IPS-18c (cell line): ENCODE data around the gene PRR12.
A peak's percentile ranks its signal among the peaks of the same experiment; 100 is the strongest.
"Not testable (repeated sequence)": the region's sequence is repeated elsewhere in the genome, so short reads cannot be mapped to it uniquely, and the experiment has no call there.

ENCODE experiments used
- H3K4me3 ChIP-seq: 2 replicates; pipeline ENCODE4 v1.7.0; 2013; ENCODE audit warnings: low read depth, mild to moderate bottlenecking, low read length, moderate library complexity; ENCODE audit not compliant: insufficient read depth
- H3K9me3 ChIP-seq: one replicate; pipeline ENCODE4 v1.6.1; 2013; ENCODE audit warnings: mild to moderate bottlenecking, low read length, moderate library complexity; ENCODE audit not compliant: control insufficient read depth, insufficient read depth

PRR12 gene

GRCh38 chr19:49632576-49632975, 41.6 kb downstream of the PRR12 start:
- H3K4me3 ChIP-seq: no peak overlapping the region
- no peaks in the 10 kb centered on the region for H3K9me3 ChIP-seq

DNA sequence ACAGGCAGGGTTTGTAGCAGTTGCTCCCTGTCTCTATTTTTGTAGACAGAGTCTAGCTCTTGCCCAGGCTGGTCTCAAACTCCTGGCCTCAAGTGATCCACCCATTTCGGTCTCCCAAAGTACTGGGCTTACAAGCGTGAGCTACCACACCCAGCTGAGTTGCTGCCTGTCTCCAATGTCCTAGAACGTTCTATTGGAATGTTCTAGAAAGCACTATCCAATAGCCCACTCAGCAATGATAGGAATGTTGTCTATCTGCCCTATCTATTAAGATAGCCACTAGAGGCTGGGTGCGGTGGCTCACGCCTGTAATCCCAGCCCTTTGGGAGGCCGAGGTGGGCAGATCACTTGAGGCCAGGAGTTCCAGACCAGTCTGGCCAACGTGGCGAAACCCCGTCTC, 42.3 kb downstream of the PRR12 start:
- not testable (repeated sequence) for H3K9me3 ChIP-seq, H3K4me3 ChIP-seq

DNA sequence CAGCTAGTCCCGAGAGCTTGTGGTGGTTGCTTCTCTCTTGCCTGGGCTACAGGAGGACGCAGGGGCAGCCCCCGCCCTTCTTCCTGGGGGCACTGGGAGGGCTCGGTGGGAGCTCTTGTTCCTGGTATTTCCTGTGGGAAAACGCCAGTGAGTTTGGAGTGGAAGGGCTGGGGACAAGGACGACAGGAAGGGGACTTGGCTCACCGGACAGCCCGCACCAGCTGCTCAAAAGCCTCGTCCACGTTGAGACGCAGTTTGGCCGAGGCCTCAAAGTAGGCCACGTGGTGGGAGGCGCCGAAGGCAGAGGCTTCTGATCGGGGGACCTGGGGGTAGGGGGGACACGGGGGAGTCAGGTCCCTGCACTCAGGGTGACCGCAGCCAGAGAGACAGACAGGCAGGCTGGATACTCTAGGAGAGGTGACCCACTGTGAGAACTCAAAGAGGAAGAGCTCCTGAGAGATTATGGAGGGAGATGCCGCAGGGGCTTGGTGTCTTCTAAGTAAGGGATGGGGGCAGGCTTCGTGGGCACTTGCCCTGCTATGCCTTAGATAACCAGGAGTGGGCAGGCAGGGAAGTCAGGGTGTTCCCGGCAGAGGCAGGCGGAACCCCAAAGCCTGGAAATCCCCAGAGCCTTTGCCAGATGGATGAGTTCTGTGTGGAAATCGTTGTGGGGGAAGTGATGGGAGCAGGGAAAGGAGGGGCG, 44.7 kb downstream of the PRR12 start:
- Histone ChIP-seq H3K9me3 (no peaks in the 10 kb centered on the region), H3K4me3 (no peak overlapping the region)

DNA sequence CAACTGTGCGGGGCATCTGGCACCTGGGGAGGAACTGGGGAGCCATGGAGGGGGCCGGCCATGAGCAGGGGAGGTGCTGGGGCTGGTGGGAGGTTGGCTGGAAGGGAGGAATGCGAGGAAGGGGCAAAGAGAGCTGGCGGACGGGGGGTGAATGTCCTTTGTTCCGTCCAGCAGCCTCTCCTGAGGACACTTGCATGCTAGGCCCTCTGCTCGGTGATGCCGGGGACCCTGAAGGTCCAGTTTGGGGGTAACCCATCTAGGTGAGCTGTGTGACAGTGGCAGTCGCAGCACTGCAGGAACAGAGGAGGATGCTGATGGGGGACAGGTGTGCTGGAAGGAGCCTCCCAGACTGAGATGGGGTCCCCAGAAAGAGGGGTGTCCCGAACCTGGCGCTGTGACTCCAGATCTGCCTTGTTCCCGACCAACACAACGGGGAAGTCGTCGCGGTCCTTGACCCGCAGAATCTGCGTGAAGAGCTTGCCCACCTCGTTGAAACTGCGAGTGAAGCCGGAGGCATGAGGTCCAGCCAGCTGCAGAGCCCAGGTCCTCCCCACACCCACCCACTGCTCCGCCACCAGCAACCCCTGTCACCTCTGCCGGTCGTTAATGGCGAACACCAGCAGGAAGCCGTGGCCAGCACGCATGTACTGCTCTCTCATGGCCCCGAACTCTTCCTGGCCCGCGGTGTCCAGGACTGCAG, 45.4 kb downstream of the PRR12 start:
- H3K4me3 ChIP-seq: no peak overlapping the region
- no peaks in the 10 kb centered on the region for H3K9me3 ChIP-seq

- Histone ChIP-seq H3K4me3 (peak overlapping the region; percentile 36), H3K9me3 (no peaks in the 10 kb centered on the region)
Measured at GRCh38 chr19:49637821-49638738, 47.1 kb downstream of the PRR12 start.

DNA sequence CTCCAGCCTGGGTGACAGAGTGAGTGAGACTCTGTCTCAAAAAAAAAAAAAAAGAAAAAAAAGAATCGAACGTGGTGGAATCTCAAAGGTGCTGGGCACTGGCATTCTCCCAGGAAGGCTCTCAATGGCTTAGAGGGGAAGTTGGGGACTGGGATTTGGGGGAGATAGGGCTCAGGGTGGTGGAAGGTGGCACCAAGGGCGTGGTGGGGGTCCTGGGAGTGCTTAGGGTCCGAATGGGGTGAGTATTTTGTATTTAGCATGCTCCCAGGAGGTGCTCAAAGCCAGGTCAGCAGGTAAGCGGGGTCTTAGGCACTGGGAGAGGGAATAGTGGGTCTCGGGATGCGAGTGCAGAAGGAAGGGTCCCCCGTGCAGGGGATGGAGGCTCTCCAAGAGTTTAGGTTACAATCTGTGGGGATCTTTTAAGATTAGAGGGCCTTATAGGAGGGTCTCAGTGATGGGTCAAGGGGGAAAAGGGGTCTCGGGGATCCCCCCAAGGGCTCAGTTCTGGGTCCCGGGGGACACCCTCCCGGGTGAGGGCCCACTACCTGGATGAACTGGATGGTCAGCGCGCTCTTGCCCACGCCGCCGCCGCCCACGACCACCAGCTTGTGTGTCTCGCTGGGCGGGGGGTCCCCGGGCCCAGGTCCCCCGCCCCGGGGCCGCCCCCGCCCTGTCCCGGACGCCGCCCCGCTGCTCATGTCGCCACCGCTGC, 48.6 kb downstream of the PRR12 start:
- no peaks in the 10 kb centered on the region for H3K9me3 ChIP-seq
- H3K4me3 ChIP-seq: peak overlapping the region; percentile 44

- peak within 1 kb of the TSS; percentile 58 for H3K4me3 ChIP-seq
- no peaks in the 10 kb centered on the region for H3K9me3 ChIP-seq
Measured at GRCh38 chr19:49640113-49640898, 49.3 kb downstream of the PRR12 start, which contains the start of gene RRAS. Gene RRAS (minus strand): TSS chr19:49640143. CDS start chr19:49640098, 45 bp downstream.

DNA sequence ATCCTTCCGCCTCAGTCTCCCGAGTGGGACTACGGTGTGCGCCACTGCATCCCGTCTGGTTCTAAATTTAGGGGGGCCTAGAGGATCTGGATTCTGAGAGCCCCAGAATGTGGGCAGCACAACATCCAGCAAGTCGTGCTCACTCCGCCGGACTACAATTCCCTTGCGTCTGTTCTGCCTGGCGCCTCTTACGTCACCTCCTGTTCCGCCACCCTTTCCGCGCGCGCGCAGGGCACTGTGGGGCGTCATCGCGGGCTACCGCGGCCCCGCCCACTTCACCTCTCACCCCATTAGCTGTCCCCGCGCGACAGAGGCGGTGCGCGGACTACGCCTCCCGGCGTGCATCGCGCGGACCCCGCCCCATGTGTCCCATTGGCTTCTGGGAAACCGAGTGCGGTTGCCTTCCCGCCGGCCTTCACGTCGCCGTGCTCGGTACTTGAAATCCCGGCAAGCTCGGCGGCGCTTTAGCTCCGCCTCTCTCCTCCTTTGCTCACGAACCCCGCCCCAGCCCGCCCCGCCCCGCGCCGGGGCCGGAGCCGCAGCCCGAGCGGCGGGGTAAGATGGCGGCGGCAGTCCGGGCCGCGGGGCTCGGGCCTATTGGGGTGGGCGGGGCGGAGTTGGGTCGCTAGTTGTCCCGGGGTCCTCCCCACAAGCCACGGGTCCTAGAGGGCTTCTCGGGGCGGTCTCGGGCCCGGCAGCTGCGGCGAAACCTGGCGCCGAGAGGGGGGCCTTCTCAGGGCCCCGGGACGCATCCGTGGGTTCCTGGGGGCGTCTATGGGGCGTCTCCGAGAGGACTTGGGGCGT, 50.9 kb downstream of the PRR12 start, which contains the start of gene SCAF1:
SCAF1 (plus strand) TSS at position 522 of the 804 bp plus-strand sequence. CDS start 2,818 bp downstream, outside the sequence.
- Histone ChIP-seq H3K9me3 (no peaks in the 10 kb centered on the region), H3K4me3 (peak within 1 kb of the TSS; percentile 98)

- peak overlapping the region; percentile 98 for H3K4me3 ChIP-seq
- H3K9me3 ChIP-seq: no peaks in the 10 kb centered on the region
Measured at GRCh38 chr19:49642492-49643035, 51.6 kb downstream of the PRR12 start.

DNA sequence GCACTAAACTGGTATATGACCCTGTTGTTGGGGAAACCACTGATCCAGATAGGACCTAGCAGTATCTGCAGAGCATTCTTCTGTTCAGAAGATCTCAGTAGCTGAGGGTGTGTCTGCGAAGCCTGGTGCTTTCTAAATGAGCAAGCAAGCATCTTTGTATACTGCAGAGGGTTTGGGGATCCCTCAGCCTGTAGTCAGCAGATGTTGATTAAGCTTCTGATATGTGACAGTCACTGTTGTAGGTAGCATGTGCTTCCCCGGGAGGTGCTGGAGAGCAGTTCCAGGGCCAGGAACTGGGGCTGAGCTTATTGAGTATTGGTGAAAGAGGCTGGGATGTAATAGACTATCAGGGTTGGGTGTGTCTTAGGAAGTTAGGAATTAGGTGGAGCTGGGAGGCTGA, 52.5 kb downstream of the PRR12 start:
- Histone ChIP-seq H3K4me3 (no peak overlapping the region), H3K9me3 (no peaks in the 10 kb centered on the region)

- Histone ChIP-seq H3K4me3 (no peak overlapping the region), H3K9me3 (no peaks in the 10 kb centered on the region)
Measured at GRCh38 chr19:49645592-49645991, 54.6 kb downstream of the PRR12 start.

GRCh38 chr19:49645995-49646394, 55.0 kb downstream of the PRR12 start:
- H3K9me3 ChIP-seq: no peaks in the 10 kb centered on the region
- H3K4me3 ChIP-seq: no peak overlapping the region

- no peaks in the 10 kb centered on the region for H3K9me3 ChIP-seq
- no peak overlapping the region for H3K4me3 ChIP-seq
Measured at GRCh38 chr19:49646586-49646985, 55.6 kb downstream of the PRR12 start.

GRCh38 chr19:49651029-49651819, 60.2 kb downstream of the PRR12 start:
- Histone ChIP-seq H3K9me3 (no peaks in the 10 kb centered on the region), H3K4me3 (no peak overlapping the region)
